A549 (cell line): ENCODE data around the gene DNAJC15.

Source experiments
- CHD2 ChIP-seq: fragments of 150-350 bp; IDR thresholded peaks from 2 replicates; pipeline ENCODE4 v1.6.1; 2014; ENCODE audit warnings: low read length; ENCODE audit not compliant: partially characterized antibody
- EHF ChIP-seq: fragments of 250-450 bp; sonication (Bioruptor Pico); IDR thresholded peaks from 2 replicates; pipeline ENCODE4 v1.5.0; 2020; ENCODE audit warnings: mild to moderate bottlenecking
- REST ChIP-seq: fragments of 200-600 bp; sonication (generic); IDR thresholded peaks from 2 replicates; pipeline ENCODE4 v1.6.1; 2016; ENCODE audit warnings: antibody characterized with exemption, mild to moderate bottlenecking, moderate library complexity
- ZFP36 ChIP-seq: fragments of 450-650 bp; IDR thresholded peaks from 2 replicates; pipeline ENCODE4 v1.6.1; 2014; ENCODE audit warnings: borderline replicate concordance; ENCODE audit not compliant: partially characterized antibody

- no peak for TF ChIP-seq CHD2
- TF ChIP-seq EHF = no peak
- TF ChIP-seq ZFP36 = no peak
- no peak for TF ChIP-seq REST
These were observed 39.4 kb upstream of the DNAJC15 start for GRCh38 chr13:42984026-42984425.
